HK-2 (cell line): Measurements from ENCODE around the gene TLR4.

Source experiments
- DNase-seq: peaks from one replicate; pipeline ENCODE4 v3.0.0-alpha.2; 2018; ENCODE audit not compliant: unreplicated experiment

The TLR4 gene

DNA sequence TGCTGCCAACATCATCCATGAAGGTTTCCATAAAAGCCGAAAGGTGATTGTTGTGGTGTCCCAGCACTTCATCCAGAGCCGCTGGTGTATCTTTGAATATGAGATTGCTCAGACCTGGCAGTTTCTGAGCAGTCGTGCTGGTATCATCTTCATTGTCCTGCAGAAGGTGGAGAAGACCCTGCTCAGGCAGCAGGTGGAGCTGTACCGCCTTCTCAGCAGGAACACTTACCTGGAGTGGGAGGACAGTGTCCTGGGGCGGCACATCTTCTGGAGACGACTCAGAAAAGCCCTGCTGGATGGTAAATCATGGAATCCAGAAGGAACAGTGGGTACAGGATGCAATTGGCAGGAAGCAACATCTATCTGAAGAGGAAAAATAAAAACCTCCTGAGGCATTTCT lies 10.1 kb downstream of the TLR4 start:
- no peak for DNase-seq

DNA sequence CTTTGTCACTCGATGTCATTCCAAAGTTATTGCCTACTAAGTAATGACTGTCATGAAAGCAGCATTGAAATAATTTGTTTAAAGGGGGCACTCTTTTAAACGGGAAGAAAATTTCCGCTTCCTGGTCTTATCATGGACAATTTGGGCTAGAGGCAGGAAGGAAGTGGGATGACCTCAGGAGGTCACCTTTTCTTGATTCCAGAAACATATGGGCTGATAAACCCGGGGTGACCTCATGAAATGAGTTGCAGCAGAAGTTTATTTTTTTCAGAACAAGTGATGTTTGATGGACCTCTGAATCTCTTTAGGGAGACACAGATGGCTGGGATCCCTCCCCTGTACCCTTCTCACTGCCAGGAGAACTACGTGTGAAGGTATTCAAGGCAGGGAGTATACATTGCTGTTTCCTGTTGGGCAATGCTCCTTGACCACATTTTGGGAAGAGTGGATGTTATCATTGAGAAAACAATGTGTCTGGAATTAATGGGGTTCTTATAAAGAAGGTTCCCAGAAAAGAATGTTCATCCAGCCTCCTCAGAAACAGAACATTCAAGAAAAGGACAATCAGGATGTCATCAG lies 11.3 kb downstream of the TLR4 start:
- DNase-seq: no peak

DNA sequence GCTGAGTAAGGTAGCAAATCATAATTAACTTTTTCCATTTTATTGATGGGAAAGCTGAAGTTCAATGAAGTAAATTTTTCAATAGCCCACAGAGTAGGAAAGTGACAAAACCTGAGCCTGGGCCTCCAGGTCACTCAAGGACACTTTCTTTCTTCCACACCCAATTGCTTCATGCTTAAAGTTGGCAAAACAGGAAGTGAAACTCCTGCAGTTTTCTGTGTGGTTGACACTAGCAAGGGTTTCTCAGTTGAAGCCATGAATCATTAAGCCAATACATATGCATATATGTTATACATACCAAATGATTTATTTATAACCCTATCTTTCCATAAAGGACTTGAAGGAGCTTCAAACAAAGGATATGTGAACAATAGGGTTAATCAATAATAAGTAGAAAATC lies 13.9 kb downstream of the TLR4 start:
- DNase-seq: no peak

DNA sequence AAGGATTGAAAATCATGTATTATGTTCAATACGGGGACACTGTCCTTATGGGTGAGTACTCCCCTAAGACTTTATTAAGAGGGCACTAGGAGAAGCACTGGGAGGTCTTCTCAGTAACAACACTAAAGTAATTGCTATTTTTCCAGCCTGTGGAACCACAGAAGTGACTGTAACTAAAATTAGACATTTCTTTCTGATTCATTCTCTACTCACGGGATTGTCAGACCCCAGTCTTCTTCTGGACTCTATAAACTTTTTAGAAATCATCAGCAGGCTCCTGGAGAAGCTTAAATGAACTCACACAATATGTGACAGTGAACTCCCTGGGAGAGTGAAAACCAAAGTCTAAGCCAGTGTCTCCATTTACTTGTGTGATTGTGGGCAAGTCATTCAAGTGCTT lies 14.5 kb downstream of the TLR4 start:
- DNase-seq: no peak

DNA sequence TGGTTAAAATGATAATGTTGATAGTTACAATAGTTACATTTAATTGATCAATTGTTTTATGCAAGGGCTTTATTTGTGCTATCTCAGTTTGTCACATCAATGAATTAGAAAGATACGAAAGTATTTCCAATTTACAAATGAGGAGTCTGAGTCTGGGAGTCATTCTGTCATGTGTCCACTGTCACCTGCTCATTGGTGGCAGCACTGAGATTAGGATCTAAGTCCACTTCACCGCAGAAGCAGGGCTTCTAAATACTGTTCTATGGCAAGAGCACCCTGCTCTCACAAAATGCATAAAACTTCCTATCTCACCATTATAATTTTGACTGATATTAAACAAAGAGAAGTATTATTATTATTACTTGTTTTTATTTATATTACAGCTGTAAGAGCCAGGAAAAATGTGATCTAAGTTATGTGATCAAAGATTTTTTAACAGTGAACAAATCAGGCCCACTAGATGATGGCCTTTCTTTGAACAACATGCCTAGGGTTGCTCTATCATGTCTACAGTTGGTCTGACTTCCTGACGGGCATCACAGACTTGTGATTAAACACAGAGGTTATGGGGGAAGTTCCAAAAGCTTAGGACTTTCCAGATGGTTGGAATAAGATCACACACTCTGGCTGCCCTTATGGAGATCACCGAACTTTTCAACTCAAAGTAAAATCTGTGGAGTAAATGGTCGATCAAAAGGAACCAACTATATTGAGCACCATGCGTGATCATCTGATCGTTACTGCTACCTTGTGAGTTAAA lies 15.1 kb downstream of the TLR4 start:
- DNase-seq: no peak

DNA sequence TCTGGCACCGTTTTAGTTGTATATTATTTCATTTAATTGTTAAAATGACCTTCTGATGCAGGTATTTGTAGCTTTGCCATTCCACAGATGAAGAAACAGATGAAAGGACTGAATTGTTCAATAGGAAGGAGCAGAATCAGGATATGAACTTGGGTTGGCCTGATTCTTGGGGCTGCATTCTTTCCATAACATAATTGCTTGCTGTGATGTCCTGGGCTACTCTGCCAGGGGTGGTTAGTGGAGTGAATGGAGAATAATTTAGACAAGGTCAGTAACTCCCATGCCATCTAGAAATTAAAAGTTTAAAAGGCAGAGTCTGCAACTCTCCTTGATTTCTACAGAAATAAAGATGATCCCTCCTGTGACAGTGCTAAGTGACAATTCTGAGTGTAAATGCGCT lies 15.9 kb downstream of the TLR4 start:
- no peak for DNase-seq

DNA sequence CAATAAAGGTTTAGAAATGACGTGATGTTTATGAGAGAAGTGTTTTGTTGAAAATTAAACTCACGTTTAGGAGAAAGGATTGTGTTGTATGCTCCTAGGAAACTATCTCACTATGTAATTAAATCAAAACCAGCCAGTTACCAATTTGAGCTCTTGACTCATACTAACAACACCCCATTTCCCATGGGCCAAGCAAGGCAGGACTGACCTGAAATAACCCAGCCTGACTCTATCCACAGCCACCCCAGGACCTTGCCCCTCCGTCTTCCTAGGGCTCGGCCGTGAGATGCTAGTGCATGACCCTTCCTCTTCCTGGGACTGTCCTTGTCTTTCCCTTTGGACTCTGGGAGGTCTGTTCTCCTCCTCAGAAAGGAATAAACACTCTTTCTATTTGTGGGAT lies 16.4 kb downstream of the TLR4 start:
- no peak for DNase-seq

DNA sequence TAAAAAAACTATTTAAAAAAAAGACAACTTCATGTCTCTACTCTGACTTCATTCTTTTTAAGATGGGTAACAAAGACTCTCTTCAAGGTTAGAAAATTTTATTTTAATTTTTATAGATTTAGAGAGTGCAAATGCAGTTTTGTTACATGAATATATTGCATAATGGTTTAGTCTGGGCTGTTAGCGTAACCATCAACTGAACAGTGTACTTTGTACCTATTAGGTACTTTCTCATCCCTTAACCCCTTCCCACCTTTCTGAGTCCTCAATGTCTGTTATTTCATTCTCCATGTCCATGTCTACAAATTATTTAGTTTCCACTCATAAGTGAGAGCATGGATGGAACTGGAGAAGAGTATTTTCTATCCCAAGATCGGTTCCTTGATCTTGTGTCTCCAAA lies 16.8 kb downstream of the TLR4 start:
- no peak for DNase-seq

DNA sequence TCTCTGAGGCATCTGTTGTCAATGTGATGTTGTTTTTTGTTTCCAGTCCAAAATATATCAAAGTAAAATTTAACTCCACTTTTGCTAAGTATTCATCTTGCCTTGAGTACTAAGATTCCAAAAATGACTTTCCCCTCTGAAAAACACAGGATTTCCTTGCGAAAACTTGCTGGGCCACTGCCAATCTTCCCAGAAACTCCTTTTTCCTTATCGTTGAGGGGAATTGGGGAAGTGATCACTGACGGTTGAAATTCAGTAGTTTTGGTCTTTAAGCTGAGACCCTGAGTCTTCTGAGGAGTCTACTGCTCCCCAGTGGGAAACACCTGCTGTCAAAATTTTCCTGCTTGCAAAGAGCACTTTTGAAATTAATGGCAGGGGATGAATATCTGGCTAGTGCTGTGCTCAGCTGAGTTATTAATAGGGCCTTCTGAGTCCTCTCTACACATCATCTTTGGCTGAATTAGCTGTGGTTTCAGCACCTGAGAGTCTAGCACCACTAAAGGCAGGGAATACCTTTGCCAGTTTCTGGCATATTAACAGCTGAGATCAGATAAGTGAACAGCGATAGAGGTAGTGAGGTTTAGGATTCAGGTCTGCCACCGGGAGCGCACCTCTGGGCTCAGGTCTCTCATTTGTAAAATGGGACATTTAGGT lies 18.0 kb downstream of the TLR4 start:
- DNase-seq: no peak

DNA sequence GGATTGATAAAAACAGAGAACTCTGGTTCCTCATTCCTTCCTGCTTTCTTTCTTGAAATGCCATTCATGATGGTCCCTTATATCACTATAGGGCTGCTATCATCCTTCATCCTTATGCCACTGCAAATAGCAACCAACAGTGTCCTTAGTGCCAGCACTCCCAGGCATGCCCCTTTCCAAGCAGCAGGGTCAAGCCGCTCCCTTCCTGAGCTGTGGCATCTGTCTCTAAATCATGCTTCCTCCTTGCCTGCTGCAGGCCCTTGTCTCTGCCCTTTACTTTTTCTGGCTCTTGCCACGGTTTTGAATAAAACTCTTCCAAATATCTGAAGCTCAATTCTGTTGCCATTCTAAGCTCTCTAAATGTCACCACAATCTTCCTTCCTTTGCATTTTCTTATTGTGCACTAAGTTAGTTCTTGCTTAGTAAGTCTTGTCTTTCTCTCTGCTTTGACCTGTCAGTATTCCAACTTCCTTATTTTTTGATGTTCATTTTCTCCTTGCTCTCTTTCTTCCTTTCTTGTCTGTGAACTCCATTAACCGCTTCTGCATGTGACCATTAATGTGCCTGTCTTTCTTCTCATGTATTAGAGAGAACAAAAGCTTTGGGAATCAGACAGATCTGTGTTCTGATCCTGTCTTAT lies 19.9 kb downstream of the TLR4 start:
- no peak for DNase-seq

DNA sequence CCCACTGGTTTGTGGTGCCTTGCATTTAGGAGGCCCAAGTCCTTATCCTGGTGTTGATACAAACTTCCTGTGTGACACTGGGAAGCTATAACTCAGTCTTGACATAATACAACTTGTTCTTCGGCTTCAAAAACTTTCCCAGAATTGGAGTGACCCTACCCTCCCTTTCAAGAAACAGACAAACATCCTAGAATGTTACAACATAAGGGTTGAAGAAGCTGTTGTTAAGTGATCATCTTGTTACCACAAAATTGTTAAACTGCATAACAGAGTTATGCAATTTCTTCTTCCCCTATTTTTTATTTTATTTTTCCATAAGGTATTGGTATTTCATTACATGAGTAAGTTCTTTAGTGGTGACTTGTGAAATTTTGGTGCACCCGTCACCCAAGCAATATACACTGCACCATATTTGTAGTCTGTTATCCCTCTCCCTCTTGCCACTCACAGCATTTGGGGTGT lies 21.3 kb downstream of the TLR4 start:
- no peak for DNase-seq

DNA sequence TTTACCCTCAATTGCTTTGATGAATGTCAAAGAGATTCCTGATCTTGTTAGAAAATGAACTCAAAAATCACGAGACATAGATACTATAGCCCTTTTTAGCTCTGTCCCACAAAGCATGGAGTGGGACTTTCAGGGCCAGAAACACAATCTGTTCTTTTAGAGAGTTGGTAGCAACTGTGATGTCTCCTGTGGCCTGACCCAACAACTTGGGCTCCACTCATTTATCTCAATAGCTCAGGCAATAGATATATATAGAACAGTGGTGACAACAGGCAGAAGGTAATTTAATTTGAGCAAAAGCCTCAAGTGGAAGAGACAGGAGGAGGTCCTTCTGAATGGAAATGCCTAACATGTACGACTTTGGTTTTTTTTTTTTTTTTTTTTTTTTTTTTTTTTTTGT lies 25.2 kb downstream of the TLR4 start:
- no peak for DNase-seq

DNA sequence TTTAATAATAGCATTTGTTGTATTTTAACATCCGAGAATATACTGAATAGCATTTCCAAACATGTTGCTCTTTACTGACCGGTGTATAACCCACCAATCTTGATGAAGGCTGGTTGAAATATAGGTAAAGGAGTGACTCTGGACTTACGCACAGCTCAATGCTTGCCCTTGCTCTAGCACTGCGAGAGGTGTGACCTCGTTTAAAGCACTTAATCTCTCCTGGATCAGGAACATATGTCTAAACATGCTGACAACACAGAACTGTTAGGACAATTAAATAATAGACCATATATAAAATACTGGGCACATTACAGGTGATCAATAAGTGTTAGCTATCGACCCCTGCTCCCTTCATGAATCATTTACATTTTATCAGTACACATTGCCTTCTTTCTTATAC lies 28.3 kb downstream of the TLR4 start:
- no peak for DNase-seq

DNA sequence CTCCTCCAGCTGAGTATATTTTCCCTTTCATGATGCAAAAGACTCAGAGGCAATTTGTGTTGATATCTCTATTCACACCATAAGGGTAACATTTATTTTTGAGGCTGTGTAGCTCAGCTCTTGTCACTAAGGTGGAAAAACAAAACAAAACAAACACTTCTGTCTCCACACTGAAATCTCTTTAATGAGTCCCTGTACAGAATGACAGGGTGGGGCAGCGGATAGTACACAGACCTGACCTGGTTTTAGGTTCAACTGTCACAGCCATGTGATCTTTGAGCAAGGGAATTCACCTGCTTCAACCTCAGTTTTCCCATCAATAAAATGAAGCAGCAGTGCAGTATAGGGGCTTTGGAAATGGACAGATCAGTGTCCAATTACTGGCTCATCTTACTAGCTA lies 29.3 kb downstream of the TLR4 start:
- no peak for DNase-seq

DNA sequence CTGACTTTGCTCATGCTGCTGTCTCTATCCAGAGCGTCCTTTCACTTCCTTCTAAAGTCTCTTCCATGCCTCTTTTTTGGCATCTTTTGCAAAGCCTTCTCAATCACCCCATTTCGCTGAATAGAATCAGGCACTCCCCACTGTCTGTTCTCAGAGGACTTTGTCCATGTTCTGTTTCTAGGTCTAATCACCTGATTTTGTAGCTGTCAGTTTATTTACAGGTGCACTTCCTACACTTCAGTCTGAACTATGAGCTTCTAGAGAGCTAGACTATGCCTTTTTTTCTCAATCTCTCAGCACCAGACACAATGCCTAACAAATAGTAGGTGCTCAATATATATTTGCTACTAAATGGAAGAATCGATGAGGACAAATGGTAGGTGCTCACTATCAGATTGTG lies 29.9 kb downstream of the TLR4 start:
- DNase-seq: no peak

DNA sequence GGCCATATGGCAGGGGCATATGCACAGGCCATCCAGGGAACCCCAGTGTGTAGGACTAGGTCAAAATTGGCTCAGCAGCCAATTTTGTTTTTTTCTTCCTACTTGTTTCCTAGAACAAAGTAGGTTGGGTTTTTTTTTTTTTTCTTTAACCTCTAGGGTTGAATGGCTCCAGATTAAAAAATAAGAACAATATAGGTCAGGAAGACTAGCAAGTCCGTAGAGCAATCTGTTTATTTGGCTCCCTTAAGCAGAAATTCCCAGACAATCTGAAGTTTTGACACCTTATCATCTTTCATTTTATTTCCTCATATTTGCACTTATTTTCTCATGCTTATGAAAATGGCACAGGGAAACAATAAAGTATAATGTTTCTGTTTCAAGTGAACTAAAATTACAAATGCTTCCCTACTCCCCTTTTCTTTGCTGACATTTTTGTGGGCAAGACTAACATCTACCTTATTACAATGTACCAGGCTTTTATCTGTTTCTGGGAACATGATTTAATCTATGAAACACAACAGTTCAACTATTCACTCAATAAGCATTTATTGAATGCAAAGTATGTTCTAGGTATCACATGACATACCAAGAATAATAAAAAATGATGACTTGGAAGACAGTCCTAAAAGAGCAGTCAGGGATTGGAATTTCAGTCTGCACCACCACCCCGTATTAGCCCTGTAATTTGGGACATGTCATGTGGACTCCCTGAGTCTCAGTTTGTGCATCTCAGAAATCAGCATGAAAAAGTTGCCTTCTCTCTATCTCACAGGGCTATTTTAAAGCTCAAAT lies 30.5 kb downstream of the TLR4 start:
- DNase-seq: no peak

DNA sequence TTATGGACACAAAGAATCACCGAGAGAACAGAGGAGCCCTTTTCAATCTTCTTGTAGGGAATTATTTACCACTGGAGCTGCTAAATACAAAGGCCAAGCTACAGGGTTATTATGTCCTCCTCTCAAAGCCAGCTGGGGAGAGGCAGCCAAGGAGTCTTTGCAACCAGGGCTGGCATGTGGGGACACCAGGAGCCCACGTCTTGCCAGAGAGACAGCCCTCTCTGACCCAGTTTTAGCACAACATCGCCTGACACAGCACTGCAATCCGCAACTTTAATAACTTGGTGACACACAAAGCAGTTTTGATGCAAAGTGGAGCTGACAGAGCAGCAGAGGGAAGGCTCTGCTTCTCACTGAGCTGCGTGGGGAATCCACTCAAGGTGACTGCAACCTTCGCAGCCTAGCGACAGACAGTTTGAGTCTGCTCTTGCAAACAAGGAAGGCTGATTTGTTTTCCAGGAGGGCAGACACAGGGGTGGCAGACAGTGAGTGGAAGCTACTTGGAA lies 33.6 kb downstream of the TLR4 start:
- no peak for DNase-seq

DNA sequence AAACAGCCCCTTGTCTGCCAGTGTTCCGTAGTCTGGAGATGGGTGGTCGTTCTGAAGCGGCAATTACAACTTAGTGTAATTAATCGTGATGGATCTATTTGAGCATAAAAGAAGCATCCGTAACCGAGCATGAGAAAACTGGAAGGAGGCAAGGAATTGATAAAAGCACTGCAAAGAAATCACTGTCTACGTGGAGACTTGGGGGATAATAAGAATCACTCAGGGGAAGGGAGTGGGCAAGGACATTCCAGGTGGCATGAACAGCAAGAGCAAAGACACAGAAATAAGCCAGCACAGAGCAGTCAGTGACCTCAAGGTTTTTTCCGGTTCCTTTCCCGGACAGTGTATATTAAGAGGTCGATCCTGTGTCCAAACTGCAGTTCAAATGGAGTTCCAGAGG lies 35.0 kb downstream of the TLR4 start:
- no peak for DNase-seq

DNA sequence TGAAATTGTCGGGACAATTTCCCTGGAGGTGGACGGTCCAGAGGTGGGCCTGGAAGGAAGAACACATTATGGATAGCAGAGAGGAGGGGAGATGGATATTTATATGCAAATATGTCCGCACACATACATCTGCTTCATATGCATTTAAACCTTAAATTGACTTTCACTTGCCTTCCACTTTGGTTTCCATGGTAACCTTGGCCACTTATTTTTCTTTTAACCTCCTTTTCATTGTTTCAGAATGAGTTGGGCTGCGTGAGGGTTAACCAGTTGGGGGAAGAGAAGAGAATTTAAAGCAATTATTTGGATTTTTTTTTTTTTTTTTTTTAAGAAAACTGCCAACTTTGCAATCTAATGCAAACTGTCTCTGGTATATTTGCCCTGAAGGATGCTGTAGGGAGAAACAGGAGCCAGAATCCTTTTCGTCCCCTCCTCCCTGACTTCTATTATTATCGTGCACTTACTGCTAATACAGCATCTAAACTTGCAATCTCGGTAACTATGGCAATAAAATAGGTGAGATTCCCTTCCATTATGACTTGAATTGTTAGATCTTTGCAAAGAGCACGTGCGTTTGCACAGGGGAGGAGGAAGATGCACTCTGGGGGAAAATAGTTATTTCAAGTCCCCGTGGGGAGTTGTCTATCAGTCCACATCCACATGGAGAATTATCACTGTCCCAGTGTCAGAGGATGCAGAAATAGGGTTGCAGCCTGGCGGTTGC lies 35.6 kb downstream of the TLR4 start:
- no peak for DNase-seq

DNA sequence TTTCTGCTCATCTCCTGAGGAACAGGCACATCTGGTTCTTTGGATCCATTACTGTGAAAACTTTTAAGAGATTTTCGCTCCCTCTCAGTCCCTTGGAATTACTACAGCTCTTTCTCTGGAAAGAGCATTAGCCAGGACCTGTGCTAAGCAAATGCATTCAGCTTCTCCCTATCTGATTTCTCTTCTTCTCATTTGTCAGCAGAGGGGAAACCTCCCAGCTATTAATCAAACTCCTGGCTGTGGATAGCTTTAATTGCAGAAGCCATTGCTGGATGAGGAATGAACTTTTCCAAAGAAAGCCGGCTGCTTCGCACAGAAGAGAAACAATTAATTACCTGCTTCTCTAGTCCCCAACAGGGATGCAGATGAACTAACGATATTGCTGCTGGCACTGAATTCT lies 37.9 kb downstream of the TLR4 start:
- no peak for DNase-seq

DNA sequence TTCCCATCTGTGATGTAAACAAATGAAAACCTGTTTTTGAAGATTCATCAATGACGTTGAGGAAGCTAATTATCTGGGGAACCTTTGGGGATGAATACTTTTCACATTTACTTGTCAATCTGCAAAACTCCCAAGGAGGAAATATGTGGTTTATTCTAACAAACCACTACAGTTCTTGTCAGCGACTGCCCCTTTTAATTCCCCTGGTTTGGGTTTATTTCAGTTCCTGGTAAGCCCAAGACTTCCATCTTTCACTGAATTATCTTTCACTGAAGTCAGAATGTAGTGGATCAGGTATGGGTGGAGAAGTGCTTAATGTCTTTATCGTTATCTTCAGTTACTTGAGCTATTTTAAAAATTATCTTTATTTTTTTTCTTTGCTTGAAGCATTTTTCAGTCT lies 40.2 kb downstream of the TLR4 start:
- no peak for DNase-seq
